Stimulated activated CD4-positive, alpha-beta T cell treated with anti-CD3 and anti-CD28 coated beads, Interleukin-2, amount 100 ng/mL, for 24 hours (primary cell): ENCODE measurements around the gene INPP5J.
A peak's percentile ranks its signal among the peaks of the same experiment; 100 is the strongest.
"Not testable (repeated sequence)": the region's sequence is repeated elsewhere in the genome, so short reads cannot be mapped to it uniquely, and the experiment has no call there.

ENCODE experiments used
- DNase-seq, 2 donors: peaks; one replicate each; pipeline ENCODE4 v3.0.0-alpha.2; 2020

The INPP5J gene

DNA sequence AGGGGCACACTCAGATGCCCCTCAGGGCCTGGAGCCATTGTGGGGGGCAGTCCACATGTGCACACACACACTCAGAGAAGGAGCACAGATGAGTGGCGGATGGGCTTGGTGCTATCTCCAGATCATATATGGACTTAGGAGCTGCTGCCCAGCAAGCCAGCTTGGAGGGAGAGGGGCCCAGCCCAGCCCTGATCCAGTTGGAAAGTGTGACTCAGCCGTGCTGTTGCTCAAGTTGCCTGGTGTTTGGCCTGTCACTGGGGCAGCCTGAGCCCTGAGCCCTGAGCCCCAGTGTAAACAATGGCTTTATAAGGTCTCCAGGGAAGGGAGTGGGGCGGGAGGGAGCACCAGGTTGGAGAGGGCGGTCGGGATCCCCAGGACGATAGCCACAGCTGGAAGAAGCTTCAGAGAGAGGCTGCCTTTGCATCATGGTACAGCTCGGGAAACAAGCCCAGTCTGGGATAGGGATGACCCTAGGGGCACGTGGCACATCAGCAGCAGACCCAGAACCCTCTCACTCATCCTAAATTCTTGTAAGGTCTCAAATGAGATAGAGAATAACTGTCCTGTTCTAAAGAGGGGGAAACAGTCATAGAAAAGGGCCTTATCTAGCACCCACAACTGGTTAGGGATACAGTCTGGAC lies 20.2 kb upstream of the INPP5J start:
- no peak for DNase-seq

DNA sequence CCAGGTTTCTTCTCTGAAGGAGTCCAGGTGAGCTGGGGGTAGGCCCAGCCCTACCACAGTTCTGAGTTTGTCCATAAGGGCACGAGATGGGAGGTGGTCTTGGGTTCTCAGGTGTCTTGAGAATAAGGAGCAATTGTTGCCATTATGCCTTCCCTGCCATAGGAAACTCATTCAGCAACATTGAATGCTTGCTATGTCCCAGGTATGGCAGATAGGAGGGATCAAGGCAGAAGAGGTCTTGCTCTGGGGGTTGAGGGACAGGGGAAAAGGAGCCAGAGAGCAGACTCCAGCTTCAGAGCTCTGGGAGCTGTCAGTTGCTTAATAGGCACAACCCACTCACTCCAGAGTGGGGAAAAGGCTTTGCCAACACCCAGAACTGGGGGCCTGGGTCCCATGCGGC lies 19.7 kb upstream of the INPP5J start:
- DNase-seq = no peak

DNA sequence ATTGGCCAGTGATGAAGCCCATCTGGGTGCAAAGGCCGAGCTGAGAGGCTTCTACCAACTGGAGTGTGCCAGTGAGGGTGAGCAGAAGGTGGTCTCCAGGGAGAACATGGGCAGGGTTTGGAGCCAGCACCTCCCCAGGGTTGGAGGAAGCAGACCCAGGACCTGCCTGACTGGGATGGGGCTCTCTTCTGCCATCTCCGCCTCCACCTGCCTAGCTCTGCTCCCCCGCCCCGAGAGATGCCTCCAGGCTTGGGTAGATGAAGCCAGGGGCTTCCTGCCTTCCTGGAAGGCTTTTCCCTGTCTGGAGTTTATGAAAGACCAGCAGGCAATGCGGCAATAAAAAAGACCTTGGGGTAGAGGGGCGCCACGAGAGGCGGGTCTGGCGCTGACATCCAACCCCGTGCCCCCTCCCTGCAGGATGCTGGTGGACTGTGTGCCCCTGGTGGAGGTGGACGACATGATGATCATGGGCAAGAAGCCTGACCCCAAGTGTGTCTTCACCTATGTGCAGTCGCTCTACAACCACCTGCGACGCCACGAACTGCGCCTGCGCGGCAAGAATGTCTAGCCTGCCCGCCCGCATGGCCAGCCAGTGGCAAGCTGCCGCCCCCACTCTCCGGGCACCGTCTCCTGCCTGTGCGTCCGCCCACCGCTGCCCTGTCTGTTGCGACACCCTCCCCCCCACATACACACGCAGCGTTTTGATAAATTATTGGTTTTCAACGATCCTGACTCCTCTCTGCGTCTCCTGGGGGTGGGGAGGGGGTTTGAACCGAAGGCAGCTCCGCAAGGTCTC lies 18.7 kb upstream of the INPP5J start:
- DNase-seq = no peak

DNA sequence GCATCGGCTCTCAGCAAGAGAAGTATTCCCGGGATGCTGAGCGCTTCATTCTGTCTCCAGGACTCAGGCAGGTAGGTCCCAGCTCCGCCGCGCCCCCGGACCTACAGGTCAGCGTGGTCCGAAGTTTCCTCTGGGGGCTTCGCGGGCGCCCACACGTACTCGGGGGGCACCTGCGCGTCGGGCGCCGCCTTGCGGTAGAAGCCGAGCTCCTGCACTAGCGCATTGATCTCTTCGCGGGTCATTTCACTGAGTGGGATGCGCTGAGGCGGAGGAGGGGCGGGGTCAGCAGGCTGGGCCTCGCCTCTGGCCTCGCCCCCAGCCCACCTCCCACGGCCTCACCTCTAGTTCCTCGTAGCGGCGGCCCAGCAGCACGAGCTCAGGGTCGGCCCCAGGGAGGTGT lies 17.9 kb upstream of the INPP5J start:
- DNase-seq = peak in 1 of 2 donors; percentile 30

GRCh38 chr22:31105282-31105929 lies 17.4 kb upstream of the INPP5J start:
- no peak for DNase-seq

DNA sequence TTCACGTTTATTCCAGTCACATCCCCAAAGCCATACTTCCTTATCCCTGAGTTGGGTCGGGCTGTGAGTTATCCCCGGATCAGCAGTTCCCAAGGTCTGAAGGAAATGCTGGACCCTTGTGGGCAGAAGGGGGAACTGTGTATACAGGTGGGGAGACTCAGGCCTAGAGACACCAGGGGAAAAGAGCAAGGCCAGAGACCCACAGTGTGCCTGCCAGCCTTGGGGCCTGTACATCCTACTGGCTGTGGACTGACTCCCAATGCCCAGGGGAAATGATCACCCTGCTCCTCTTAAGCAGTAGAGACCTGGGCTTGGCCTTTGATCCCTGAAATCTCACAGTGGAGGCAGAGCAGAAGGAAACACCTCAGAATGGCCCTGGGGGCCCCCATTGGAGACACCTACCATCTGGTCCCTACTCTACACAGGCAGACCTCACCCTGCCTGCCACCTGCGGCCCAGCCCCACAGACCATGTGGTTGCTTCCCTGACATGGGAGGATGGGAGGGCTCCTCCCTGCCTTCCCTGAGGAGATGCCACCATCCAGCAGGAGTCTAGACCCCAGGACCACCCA lies 16.7 kb upstream of the INPP5J start:
- DNase-seq = no peak

GRCh38 chr22:31106731-31107177 lies 16.0 kb upstream of the INPP5J start:
- DNase-seq = no peak

DNA sequence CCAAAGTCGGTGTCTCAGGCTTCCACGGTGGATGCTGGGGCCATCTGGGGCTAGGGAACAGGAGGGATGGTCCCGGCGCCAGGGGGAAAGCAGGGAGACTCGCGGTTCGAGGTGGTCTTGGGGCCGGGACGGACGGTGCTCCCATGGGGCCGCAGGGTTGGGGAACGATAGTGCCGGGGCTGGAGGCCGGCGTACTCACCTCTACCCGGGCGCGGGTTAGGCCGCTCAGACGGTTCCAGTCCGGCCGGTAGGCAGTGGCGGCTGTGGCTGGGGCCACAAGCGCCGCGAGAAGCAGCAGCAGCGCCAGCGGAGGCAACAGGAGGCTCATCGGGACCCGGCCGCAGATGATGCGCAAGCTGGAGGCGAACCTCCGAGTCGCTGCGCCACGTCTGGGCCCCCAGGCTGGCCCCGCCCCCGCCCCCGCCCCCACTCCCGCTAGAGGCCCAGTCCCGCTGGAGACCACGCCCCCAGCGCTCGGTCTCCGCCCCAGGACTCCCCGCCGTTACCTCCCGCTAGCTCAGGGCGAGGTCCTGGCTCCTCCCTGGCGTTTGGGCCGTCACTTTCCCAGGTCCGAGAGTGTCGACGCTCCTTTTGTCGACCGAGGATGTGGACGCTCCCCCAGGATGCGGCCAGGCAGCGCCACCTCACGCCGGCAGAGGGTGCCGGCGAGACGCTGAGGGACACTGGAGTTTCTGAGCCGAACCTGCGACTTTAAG lies 15.4 kb upstream of the INPP5J start, which contains the start of gene SELENOM:
TSS of gene SELENOM (minus strand) at position 391 of the 716 bp plus-strand sequence. CDS start at position 328, 63 bp downstream.
- peak; percentile 87 to 92 for DNase-seq

DNA sequence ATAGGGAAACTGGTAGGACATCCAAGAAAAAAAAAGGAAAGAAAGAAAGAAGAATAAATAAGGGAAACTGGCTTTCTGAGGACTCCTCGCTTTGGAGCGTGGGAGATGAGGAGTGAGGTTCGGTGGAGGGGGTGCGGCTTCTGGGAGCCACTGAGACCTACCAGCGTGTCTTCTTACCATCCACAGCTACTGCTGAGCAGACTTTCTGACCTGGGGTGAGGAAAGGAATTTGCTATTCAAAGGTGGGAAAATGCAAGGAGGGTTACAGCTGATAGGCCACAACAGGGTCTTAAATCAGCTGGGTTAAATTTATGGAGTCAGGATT lies 14.9 kb upstream of the INPP5J start:
- DNase-seq = no peak

- not testable (repeated sequence) for DNase-seq
These were observed 10.1 kb upstream of the INPP5J start for GRCh38 chr22:31112547-31113091.

GRCh38 chr22:31118046-31118820 lies 4.5 kb upstream of the INPP5J start:
- DNase-seq = no peak

DNA sequence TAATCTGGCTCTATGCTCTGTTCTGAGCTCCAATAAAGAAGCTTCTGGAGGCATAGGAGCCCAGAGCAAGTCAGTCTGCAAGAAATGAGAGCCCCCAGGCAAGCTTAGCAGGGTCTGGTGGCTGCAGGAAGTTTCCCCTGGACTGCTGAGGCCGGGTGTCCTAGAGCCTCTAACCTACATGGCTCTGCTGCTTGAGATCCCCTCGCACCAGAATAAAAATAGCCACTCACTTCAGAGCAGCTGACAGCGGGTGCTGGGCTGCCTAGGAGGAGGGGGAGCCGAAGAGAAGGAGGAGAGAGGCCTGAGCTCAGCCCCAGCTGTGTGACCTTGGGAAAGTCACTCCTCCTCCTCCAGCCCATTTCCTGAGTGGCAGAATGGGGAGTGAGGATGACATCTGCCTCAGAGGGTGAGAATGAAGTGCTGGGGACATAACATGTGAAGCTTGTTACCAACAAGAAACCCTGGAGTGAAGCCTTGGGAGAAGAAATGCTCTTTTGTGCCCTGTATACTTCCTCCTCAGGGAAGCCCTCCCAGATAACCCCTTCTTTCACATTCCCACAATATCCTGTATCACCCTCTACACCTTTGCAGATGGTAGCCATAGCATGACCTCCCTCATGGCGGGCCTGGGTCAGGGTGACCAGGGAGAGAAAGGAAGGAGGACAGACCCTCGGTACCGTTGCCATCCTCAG lies 3.6 kb upstream of the INPP5J start:
- DNase-seq = no peak

GRCh38 chr22:31120230-31120629 lies 2.5 kb upstream of the INPP5J start:
- DNase-seq = no peak

DNA sequence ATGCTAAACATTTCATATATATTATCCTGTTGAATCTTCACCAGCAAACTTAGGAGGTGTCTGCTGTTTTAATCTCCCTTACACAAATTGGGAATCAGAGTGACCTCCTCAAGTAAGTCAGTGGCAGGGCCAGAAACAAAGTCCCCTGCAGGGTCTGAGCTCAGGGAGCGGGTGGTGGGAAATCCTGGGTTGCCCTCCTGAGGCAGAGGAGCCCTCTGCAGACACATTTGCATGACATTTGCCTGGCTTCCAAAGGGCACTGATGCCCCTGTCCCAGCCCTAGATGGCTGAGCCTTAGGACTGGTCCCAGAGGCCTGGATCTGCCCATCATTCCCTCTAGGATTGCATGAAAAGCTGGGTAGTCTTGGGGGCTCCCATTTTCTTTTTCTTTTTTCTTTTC lies 2.1 kb upstream of the INPP5J start:
- no peak for DNase-seq

- no peak for DNase-seq
These were observed 1.4 kb upstream of the INPP5J start for GRCh38 chr22:31121403-31121802.

GRCh38 chr22:31122196-31122531 lies 602 bp upstream of the INPP5J start:
- no peak for DNase-seq

- no peak for DNase-seq
These were observed 481 bp downstream of the INPP5J start for GRCh38 chr22:31123292-31123602.

DNA sequence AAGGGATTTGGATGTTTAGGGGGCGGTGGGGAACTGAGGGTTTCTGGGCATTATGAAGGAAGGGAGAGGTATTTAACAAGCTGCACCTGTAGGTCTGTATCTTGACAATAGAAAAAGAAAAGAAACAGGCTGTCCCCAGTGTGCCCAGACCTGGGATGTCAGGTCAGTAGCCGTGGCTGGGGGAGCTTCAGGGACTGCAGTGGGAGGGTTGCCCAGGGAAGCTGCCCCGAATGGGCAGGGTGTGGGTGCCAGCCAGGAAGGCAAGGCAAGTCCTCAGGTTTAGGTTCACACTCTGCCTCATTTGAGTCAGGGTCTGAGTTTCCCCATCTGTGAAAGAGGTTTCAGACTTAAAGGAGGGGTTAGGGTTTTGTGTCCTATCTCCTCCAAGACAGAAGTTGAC lies 1.5 kb downstream of the INPP5J start:
- DNase-seq = no peak

DNA sequence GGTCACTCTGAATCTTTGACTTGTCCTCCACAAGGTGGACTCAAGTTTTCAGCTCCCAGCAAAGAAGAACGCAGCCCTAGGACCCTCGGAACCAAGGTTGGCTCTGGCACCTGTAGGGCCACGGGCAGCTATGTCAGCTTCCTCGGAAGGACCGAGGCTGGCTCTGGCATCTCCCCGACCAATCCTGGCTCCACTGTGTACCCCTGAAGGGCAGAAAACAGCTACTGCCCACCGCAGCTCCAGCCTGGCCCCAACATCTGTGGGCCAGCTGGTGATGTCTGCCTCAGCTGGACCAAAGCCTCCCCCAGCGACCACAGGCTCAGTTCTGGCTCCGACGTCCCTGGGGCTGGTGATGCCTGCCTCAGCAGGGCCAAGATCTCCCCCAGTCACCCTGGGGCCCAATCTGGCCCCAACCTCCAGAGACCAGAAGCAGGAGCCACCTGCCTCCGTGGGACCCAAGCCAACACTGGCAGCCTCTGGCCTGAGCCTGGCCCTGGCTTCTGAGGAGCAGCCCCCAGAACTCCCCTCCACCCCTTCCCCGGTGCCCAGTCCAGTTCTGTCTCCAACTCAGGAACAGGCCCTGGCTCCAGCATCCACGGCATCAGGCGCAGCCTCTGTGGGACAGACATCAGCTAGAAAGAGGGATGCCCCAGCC lies 2.2 kb downstream of the INPP5J start:
- no peak for DNase-seq

DNA sequence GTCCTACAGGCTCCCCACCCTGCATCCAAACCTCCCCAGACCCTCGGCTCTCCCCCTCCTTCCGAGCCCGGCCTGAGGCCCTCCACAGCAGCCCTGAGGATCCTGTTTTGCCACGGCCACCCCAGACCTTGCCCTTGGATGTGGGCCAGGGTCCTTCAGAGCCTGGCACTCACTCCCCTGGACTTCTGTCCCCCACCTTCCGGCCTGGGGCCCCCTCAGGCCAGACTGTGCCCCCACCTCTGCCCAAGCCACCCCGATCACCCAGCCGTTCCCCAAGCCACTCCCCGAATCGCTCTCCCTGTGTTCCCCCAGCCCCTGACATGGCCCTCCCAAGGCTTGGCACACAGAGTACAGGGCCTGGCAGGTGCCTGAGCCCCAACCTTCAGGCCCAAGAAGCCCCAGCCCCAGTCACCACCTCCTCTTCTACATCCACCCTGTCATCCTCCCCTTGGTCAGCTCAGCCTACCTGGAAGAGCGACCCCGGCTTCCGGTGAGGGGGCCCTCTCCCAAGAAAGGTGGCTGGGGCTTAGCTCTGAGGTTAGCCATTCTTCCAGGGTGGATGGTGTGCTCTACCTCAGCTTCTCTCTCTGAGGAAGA lies 2.9 kb downstream of the INPP5J start:
- DNase-seq = no peak
